ENCODE results near the gene POP7.

DNA sequence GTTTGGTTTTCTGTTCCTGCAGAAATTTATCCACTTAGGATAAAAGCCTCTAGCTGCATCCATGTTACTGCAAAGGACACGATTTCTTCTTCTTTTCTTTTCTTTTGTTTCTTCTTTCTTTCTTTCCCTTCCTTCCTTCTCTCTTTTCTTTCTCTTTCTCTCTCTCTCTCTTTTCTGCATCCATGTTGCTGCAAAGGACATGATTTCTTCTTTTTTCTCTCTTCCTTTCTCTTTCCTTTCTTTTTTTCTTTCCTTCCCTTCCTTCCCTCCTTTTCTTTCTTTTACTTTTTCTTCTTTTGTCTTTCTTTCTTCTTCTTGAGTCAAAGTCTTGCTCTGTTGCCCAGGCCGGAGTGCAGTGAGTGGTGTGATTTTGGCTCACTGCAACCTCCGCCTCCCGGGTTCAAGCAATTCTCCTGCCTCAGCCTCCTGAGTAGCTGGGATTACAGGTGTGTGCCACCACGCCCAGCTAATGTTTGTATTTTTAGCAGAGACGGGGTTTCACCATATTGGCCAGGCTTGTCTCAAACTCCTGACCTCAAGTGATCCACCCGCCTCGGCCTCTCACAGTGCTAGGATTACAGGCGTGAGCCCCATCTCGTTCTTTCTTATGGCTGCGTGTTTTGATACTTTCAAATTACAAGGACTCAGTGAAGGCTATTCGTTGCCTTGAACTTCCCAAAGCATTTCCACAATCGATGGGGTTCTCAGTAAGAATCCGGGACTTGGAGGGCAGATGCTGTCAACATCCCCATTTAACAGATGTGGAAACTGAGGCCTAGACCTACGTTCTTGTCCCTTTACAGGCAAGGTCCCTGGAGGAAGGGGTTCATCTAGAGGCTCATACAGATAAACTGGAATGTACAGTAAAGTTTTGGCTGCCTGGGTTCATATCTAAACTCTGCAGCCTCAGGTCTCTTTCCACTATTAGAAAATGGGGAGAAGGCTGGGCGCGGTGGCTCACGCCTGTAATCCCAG, 34.3 kb upstream of the POP7 start:
- TF ChIP-seq, protein P1, sequence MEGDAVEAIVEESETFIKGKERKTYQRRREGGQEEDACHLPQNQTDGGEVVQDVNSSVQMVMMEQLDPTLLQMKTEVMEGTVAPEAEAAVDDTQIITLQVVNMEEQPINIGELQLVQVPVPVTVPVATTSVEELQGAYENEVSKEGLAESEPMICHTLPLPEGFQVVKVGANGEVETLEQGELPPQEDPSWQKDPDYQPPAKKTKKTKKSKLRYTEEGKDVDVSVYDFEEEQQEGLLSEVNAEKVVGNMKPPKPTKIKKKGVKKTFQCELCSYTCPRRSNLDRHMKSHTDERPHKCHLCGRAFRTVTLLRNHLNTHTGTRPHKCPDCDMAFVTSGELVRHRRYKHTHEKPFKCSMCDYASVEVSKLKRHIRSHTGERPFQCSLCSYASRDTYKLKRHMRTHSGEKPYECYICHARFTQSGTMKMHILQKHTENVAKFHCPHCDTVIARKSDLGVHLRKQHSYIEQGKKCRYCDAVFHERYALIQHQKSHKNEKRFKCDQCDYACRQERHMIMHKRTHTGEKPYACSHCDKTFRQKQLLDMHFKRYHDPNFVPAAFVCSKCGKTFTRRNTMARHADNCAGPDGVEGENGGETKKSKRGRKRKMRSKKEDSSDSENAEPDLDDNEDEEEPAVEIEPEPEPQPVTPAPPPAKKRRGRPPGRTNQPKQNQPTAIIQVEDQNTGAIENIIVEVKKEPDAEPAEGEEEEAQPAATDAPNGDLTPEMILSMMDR (conservative IDR thresholded peaks at IDR 0.05; ENCODE audit: low read length), result no peak
- TF ChIP-seq EZH2phosphoT487 (IDR thresholded peaks at IDR 0.05; ENCODE audit: borderline replicate concordance, low read depth, low read length), result no peak

Data from OCI-LY7 (cell line).